NCI-H128 (cell line): ENCODE data around the gene EGF.
"Not testable (repeated sequence)": the region's sequence is repeated elsewhere in the genome, so short reads cannot be mapped to it uniquely, and the experiment has no call there.

ENCODE experiments used
- DNase-seq: peaks from one replicate; lab custom pipeline; 2025; ENCODE audit not compliant: unreplicated experiment; lab: John Stamatoyannopoulos, UW

Gene EGF

GRCh38 chr4:109913596-109914241 lies 1.0 kb downstream of the EGF start:
- DNase-seq, result no peak

GRCh38 chr4:109914322-109914721 lies 1.6 kb downstream of the EGF start:
- no peak for DNase-seq

DNA sequence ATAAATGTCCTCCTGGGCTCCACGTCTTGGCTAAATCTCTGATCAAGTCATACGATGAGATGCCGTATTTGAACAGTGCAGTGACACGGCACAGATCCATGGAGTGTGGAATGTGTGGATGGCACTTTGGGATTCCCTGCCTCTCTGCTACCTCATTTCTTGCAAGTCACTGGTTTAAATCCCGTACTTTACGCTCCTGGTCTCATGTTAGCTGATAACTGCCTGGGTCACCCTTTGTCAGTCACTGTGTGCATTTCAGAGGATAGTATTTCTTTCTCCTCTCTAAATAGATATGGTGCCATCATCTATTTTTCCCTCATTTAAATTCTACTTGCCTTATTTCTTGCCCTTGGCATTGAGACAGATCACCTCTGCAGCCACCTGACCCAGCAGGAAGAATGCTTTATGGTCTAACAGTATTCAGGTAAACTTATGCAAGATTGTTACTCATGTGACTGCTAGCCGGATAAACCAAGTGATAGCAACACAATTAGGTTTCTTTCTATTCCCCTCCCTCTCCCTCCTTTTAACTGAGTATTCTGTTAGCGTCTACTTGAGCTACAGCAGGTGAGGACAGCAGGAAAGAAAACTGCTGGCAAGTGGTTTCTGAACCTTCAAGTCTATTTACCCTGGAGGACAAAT lies 2.8 kb downstream of the EGF start:
- DNase-seq, result no peak

GRCh38 chr4:109916027-109916409 lies 3.3 kb downstream of the EGF start:
- no peak for DNase-seq

GRCh38 chr4:109921384-109921808 lies 8.7 kb downstream of the EGF start:
- DNase-seq, result no peak

- no peak for DNase-seq
These were observed 12.7 kb downstream of the EGF start for GRCh38 chr4:109925396-109925795.

GRCh38 chr4:109928327-109929045 lies 15.8 kb downstream of the EGF start:
- DNase-seq, result no peak

DNA sequence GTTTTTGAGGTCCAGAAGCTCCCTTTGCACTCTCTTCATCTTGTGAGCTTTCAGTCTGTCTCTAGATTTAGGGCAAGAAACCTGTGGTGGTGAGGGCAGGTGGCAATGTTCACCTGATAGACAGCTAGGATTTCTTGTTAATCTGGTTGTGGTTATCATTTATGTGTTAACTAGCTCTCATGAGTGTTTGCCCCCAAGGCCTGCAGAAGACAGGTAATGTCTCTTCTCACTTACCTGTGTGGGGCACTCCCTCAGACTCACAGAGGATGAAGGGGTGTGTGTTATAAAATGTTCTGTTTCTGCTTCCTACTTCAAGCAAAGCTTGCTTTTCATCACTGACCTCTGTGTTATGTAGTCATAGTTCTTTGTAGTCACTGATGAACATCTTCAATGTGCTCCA lies 17.8 kb downstream of the EGF start:
- no peak for DNase-seq

GRCh38 chr4:109930872-109931271 lies 18.2 kb downstream of the EGF start:
- DNase-seq, result no peak

DNA sequence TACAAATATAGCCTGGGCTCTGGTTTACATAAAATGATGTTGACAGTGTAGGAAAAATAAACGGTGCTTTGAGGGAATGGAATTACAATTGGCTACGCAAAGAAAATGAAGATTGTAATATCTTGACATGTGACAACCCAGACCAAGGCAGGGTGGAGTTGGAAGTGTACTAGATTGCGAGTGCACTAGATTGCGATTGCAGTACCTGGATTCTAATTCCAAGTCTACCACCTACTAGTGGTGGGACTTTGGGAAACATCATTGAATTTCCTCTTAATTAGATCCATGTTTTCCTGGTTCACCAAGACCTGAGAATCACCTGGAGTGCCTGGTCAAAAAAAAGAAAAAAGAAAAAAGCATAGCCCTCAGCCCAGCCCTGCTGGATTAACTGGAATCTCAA lies 18.6 kb downstream of the EGF start:
- no peak for DNase-seq

- not testable (repeated sequence) for DNase-seq
These were observed 24.7 kb downstream of the EGF start for GRCh38 chr4:109937352-109937751.

- no peak for DNase-seq
These were observed 26.5 kb downstream of the EGF start for GRCh38 chr4:109939190-109939589.

GRCh38 chr4:109942292-109942926 lies 29.7 kb downstream of the EGF start:
- no peak for DNase-seq

GRCh38 chr4:109943745-109944144 lies 31.1 kb downstream of the EGF start:
- no peak for DNase-seq

- no peak for DNase-seq
These were observed 31.9 kb downstream of the EGF start for GRCh38 chr4:109944591-109944990.

DNA sequence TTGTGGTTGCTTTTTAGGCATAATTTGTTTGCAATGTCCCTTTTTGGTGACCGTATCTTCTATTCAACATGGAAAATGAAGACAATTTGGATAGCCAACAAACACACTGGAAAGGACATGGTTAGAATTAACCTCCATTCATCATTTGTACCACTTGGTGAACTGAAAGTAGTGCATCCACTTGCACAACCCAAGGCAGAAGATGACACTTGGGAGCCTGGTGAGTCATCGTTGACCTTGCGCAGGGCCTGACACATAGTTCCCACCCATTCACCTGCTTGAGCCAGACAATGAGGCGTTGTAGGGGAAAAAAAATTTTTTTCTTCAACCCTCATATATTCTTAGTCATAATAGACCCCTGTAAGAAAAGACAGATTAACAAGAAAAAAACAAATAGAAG lies 32.4 kb downstream of the EGF start:
- no peak for DNase-seq

DNA sequence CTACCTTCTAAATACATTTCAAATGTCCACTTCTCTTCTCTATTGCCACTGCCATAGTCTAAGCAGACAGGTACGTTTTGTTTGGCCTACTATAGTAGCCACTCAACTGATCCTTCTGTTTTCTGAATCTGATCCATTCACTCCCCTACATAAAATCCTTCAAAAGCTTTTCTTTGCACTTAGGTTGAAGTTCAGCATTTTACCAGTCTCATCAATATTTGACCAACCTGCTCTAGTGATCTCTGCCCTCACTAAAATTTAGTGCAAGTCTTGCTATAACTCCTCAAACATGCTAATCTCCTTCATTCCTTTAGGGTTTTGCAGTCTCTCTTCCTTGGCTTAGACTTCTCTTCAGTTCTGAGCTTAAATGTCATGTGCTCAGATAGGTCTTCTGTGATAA lies 33.4 kb downstream of the EGF start:
- DNase-seq, result no peak

- no peak for DNase-seq
These were observed 34.8 kb downstream of the EGF start for GRCh38 chr4:109947457-109947856.

DNA sequence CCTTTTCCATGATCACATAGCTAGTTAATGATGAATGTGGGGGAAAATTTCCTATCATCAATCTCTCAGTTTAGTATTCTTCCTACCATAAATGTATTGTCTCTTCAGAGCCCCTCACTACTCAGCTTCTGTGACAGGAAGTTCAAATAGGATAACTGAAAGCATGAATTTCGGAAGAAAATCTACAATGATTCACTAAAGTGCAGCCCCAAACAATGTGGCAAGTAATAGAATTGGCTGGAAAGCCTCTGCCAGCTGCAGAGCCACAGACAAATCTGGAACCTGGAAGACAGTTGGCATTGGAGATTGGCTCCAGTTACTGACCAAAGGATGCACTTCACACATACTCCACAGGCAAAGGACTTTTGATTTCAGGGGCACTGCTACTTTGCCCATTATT lies 35.2 kb downstream of the EGF start:
- DNase-seq, result no peak

DNA sequence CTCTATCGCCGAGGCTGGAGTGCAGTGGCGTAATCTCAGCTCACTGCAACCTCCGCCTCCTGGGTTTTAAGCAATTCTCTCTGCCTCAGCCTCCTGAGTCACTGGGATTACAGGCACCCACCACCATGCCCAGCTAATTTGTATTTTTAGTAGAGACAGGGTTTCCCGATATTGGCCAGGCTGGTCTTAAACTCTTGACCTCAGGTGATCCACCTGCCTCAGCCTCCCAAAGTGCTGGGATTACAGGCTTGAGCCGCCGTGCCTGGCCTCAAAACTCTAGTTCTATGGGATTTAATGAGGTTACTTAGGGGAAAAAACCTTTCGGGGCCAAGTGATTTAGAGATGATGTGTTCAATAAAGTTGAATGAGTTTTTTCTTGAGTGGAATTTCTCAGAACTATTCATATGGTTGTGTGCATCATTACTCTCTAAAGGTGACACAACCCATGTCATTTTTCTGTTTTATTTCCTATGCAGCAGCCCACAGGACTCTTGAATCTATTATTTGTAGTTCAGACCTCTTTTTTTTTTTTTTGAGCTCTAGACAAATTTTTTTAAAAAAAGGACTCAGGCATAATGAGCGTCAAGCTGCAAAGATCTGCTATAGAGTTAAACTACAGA lies 36.5 kb downstream of the EGF start:
- DNase-seq, result not testable (repeated sequence)

- DNase-seq, result no peak
These were observed 39.9 kb downstream of the EGF start for GRCh38 chr4:109952612-109953011.
